GM21737 (cell line): ENCODE measurements around the gene GGT5.

Experiments
- ATAC-seq: cut with Tn5 transposase; IDR thresholded peaks from one replicate; pipeline ENCODE4 v1.9.1; 2021; ENCODE audit warnings: mild to moderate bottlenecking, moderate library complexity; ENCODE audit not compliant: unreplicated experiment

The GGT5 gene

GRCh38 chr22:24170188-24170587, 74.7 kb downstream of the GGT5 start:
- ATAC-seq = no peak
